ENCODE data around the gene SIK1.

The SIK1 gene

GRCh38 chr21:43364851-43365424 lies 62.0 kb downstream of the SIK1 start:
- H3K4me1 ChIP-seq (ENCODE audit: low read depth, poor library complexity, severe bottlenecking): peaks cover 33% of the 10 kb centered on the region
- H4K20me1 ChIP-seq (ENCODE audit: insufficient read depth): no peaks in the 10 kb centered on the region
- peaks cover 9% of the 10 kb centered on the region for H3K79me2 ChIP-seq (ENCODE audit: insufficient read depth, low read depth)
- H2AFZ ChIP-seq (ENCODE audit: low read depth): no peak overlapping the region
- no peaks in the 10 kb centered on the region for H3K27me3 ChIP-seq (ENCODE audit: insufficient read depth, low read depth)
- H3K9ac ChIP-seq: no peak overlapping the region
- no peak overlapping the region for H3K27ac ChIP-seq
- no peak overlapping the region for H3K4me3 ChIP-seq (IDR thresholded peaks at IDR 0.05; ENCODE audit: insufficient read depth, low read depth, low read length)
- H3K4me2 ChIP-seq: no peak overlapping the region
- no peaks in the 10 kb centered on the region for H3K36me3 ChIP-seq (ENCODE audit: insufficient read depth)
- TF ChIP-seq, protein P1, sequence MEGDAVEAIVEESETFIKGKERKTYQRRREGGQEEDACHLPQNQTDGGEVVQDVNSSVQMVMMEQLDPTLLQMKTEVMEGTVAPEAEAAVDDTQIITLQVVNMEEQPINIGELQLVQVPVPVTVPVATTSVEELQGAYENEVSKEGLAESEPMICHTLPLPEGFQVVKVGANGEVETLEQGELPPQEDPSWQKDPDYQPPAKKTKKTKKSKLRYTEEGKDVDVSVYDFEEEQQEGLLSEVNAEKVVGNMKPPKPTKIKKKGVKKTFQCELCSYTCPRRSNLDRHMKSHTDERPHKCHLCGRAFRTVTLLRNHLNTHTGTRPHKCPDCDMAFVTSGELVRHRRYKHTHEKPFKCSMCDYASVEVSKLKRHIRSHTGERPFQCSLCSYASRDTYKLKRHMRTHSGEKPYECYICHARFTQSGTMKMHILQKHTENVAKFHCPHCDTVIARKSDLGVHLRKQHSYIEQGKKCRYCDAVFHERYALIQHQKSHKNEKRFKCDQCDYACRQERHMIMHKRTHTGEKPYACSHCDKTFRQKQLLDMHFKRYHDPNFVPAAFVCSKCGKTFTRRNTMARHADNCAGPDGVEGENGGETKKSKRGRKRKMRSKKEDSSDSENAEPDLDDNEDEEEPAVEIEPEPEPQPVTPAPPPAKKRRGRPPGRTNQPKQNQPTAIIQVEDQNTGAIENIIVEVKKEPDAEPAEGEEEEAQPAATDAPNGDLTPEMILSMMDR (conservative IDR thresholded peaks at IDR 0.05; ENCODE audit: low read depth, low read length): no peak
